ENCODE measurements around the gene TET1. TPM values are rescaled to one million over a fixed set of nuclear protein-coding genes. Genes with fewer than 3 reads are reported as not detected.
"Not testable (repeated sequence)": the region's sequence is repeated elsewhere in the genome, so short reads cannot be mapped to it uniquely, and the experiment has no call there.

The TET1 gene
- total RNA-seq, 2 donors from 2014 or later: 50.8 to 60.5 TPM

GRCh38 chr10:68576118-68576517 lies 16.0 kb downstream of the TET1 start:
- H3K4me3 Mint-ChIP-seq: no peak overlapping the region
- H3K27ac Mint-ChIP-seq: no peak overlapping the region
- H3K4me1 Mint-ChIP-seq: no peaks in the 10 kb centered on the region
- H3K9me3 ChIP-seq (ENCODE audit: control insufficient read depth, low read length): no peaks in the 10 kb centered on the region
- TF ChIP-seq CTCF (conservative IDR thresholded peaks at IDR 0.05): peak; percentile 69
- H3K36me3 Mint-ChIP-seq (ENCODE audit: low read depth): peaks cover 59% of the 10 kb centered on the region
- no peaks in the 10 kb centered on the region for H3K4me1 ChIP-seq (ENCODE audit: control insufficient read depth, insufficient read depth, low read length)
- no peaks in the 10 kb centered on the region for H3K9me3 Mint-ChIP-seq
- no peaks in the 10 kb centered on the region for H3K27me3 ChIP-seq (ENCODE audit: control insufficient read depth, insufficient read depth, low read length, poor library complexity, severe bottlenecking)
- 90 to 100% methylated on average over 3 to 5 of the region's 5 CpGs for WGBS, 2 experiments (ENCODE audit: insufficient coverage in 1 of 2, insufficient read length in 1 of 2)
- DNase-seq: peak; percentile 82
- H3K4me3 ChIP-seq (ENCODE audit: low read length): no peak overlapping the region
- no peaks in the 10 kb centered on the region for H3K27me3 Mint-ChIP-seq (ENCODE audit: insufficient read depth)
- no peak overlapping the region for H3K9ac ChIP-seq (ENCODE audit: extremely low read depth, low read length, poor library complexity, severe bottlenecking)
- peaks cover 60% of the 10 kb centered on the region for H3K36me3 ChIP-seq (ENCODE audit: control insufficient read depth, insufficient read depth, low read length)
- H3K27ac ChIP-seq (ENCODE audit: low read depth, low read length): no peak overlapping the region

GRCh38 chr10:68578974-68579373 lies 18.8 kb downstream of the TET1 start:
- no peak overlapping the region for H3K27ac Mint-ChIP-seq
- WGBS, 2 experiments (ENCODE audit: insufficient coverage in 1 of 2, insufficient read length in 1 of 2): 93 to 97% methylated on average over 1 to 2 of the region's 2 CpGs
- TF ChIP-seq CTCF (conservative IDR thresholded peaks at IDR 0.05): no peak

GRCh38 chr10:68584187-68584586 lies 24.1 kb downstream of the TET1 start:
- H3K27ac Mint-ChIP-seq; H3K9me3 Mint-ChIP-seq; DNase-seq; H3K9ac ChIP-seq (ENCODE audit: extremely low read depth, low read length, poor library complexity, severe bottlenecking); H3K9me3 ChIP-seq (ENCODE audit: control insufficient read depth, low read length); H3K27ac ChIP-seq (ENCODE audit: low read depth, low read length); H3K4me1 ChIP-seq (ENCODE audit: control insufficient read depth, insufficient read depth, low read length); H3K4me3 Mint-ChIP-seq; H3K4me1 Mint-ChIP-seq; H3K4me3 ChIP-seq (ENCODE audit: low read length); H3K27me3 ChIP-seq (ENCODE audit: control insufficient read depth, insufficient read depth, low read length, poor library complexity, severe bottlenecking); H3K27me3 Mint-ChIP-seq (ENCODE audit: insufficient read depth): not testable (repeated sequence)
- peaks cover 48% of the 10 kb centered on the region for H3K36me3 Mint-ChIP-seq (ENCODE audit: low read depth)
- 97 to 100% methylated on average over 4 to 6 of the region's 6 CpGs for WGBS, 2 experiments (ENCODE audit: insufficient coverage in 1 of 2, insufficient read length in 1 of 2)
- peaks cover 52% of the 10 kb centered on the region for H3K36me3 ChIP-seq (ENCODE audit: control insufficient read depth, insufficient read depth, low read length)

More at GRCh38 chr10:68578974-68579373, 18.8 kb downstream of the TET1 start:
- Histone ChIP-seq H3K36me3 (ENCODE audit: control insufficient read depth, insufficient read depth, low read length) (peaks cover 61% of the 10 kb centered on the region), H3K9me3 (ENCODE audit: control insufficient read depth, low read length) (no peaks in the 10 kb centered on the region), H3K27ac (ENCODE audit: low read depth, low read length) (no peak overlapping the region), H3K9ac (ENCODE audit: extremely low read depth, low read length, poor library complexity, severe bottlenecking) (no peak overlapping the region), H3K4me1 (ENCODE audit: control insufficient read depth, insufficient read depth, low read length) (no peaks in the 10 kb centered on the region), H3K4me3 (ENCODE audit: low read length) (no peak overlapping the region), H3K27me3 (ENCODE audit: control insufficient read depth, insufficient read depth, low read length, poor library complexity, severe bottlenecking) (no peaks in the 10 kb centered on the region)
- Mint-ChIP-seq H3K27me3 (ENCODE audit: insufficient read depth) (no peaks in the 10 kb centered on the region), H3K9me3 (no peaks in the 10 kb centered on the region), H3K36me3 (ENCODE audit: low read depth) (peaks cover 61% of the 10 kb centered on the region), H3K4me1 (no peaks in the 10 kb centered on the region), H3K4me3 (no peak overlapping the region)
- DNase-seq: no peak
